GM19238 (cell line): Measurements from ENCODE around the gene MTMR12.
A peak's percentile ranks its signal among the peaks of the same experiment; 100 is the strongest.

ENCODE experiments used
- DNase-seq: peaks from one replicate; pipeline ENCODE4 v3.0.0; 2011; ENCODE audit warnings: low spot score; ENCODE audit not compliant: insufficient read length

MTMR12 gene

GRCh38 chr5:32275396-32275741 is 37.4 kb downstream of the MTMR12 start:
- no peak for DNase-seq

- no peak for DNase-seq
These were observed 38.0 kb downstream of the MTMR12 start for GRCh38 chr5:32274548-32275395.

- DNase-seq = no peak
These were observed 38.9 kb downstream of the MTMR12 start for GRCh38 chr5:32273821-32274220.

- no peak for DNase-seq
These were observed 40.0 kb downstream of the MTMR12 start for GRCh38 chr5:32272746-32273145.

GRCh38 chr5:32270946-32271345 is 41.8 kb downstream of the MTMR12 start:
- no peak for DNase-seq

GRCh38 chr5:32270178-32270577 is 42.6 kb downstream of the MTMR12 start:
- no peak for DNase-seq

GRCh38 chr5:32265902-32266301 is 46.8 kb downstream of the MTMR12 start:
- DNase-seq = no peak

- DNase-seq = no peak
These were observed 47.7 kb downstream of the MTMR12 start for GRCh38 chr5:32264957-32265572.

GRCh38 chr5:32263684-32264083 is 49.1 kb downstream of the MTMR12 start:
- no peak for DNase-seq

GRCh38 chr5:32261198-32261597 is 51.5 kb downstream of the MTMR12 start:
- DNase-seq = peak; percentile 14

- no peak for DNase-seq
These were observed 53.7 kb downstream of the MTMR12 start for GRCh38 chr5:32259033-32259432.

- no peak for DNase-seq
These were observed 54.3 kb downstream of the MTMR12 start for GRCh38 chr5:32258424-32258823.

- DNase-seq = no peak
These were observed 57.2 kb downstream of the MTMR12 start for GRCh38 chr5:32255540-32255900.

GRCh38 chr5:32254881-32255539 is 57.7 kb downstream of the MTMR12 start:
- no peak for DNase-seq

- no peak for DNase-seq
These were observed 60.8 kb downstream of the MTMR12 start for GRCh38 chr5:32251871-32252458.

GRCh38 chr5:32249668-32250067 is 63.1 kb downstream of the MTMR12 start:
- no peak for DNase-seq

- DNase-seq = no peak
These were observed 67.0 kb downstream of the MTMR12 start for GRCh38 chr5:32245742-32246141.

GRCh38 chr5:32244017-32244416 is 68.7 kb downstream of the MTMR12 start:
- no peak for DNase-seq

GRCh38 chr5:32241034-32241783 is 71.5 kb downstream of the MTMR12 start:
- no peak for DNase-seq

- no peak for DNase-seq
These were observed 73.4 kb downstream of the MTMR12 start for GRCh38 chr5:32239385-32239784.

- no peak for DNase-seq
These were observed 78.9 kb downstream of the MTMR12 start for GRCh38 chr5:32233696-32234447.
